ENCODE results near the gene CEP120. TPM values are rescaled to one million over a fixed set of nuclear protein-coding genes. Genes with fewer than 3 reads are reported as not detected.

The CEP120 gene
- total RNA-seq: 13.7 and 14.1 TPM in 2 replicates

DNA sequence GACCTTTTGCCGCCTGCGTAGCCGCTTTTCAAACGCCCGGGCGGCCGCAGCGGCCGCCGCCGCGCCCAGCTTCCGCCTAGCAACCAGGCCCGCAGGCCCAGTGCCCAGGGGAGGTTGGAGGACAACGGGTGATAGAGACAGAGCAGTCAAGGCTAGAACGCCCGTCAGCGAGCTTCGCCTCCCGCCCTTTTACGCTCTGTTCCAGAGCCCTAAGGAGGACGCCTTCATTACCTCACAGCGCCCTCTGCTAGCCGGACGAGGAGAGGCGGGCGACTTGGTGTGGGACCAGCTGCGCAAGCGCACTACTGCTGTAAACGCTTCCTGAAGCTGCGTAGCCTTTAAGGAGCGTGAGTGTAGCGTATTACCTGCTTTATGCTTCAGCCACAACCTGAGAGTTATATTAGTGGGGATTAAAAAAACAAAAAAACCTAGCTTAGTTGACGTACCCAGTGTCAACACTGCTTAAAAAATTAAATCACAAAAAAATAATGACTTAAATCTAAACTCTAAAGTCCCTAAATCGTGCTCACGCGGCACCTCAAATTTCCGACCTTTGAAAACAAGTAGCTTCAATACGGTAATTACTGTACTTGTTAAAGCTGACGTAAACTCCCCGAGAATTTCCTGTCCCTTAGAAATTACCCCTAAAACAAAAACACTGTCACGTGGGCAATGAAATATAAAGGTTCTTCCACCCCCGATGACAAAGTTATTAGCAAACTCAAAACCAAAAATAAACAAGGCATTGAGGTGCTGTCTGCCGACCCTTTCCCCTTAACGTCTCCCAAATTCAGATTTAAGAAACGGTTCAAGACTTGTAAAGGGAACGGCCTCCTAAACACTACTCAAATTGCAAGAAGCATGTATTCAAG lies at the start of gene CEP120:
TSS of gene CEP120 (minus strand) at position 126 of the 872 bp plus-strand sequence. CDS start 405 bp downstream, outside the sequence.

Other genes with a start within 250 kb of the CEP120 start
- gene CSNK1G3, start 88.8 kb upstream of the CEP120 start, total RNA-seq: 61.8 and 74.6 TPM in 2 replicates